Measurements from ENCODE around the gene SUB1.
"Not testable (repeated sequence)": the region's sequence is repeated elsewhere in the genome, so short reads cannot be mapped to it uniquely, and the experiment has no call there.

The SUB1 gene

GRCh38 chr5:32630867-32631491 lies 45.6 kb downstream of the SUB1 start:
- Histone ChIP-seq H3K4me3 (replicated peaks; ENCODE audit: insufficient read depth, low read length) (no peak overlapping the region), H3K27ac (replicated peaks) (no peak overlapping the region), H3K27me3 (ENCODE audit: insufficient read depth, poor library complexity, severe bottlenecking) (no peaks in the 10 kb centered on the region)
- no peak for DNase-seq (ENCODE audit: low read depth in 1 of 2, low spot score in 1 of 2)
- no peak for TF ChIP-seq CTCF (IDR thresholded peaks at IDR 0.05; ENCODE audit: insufficient read depth, low read length)
- TF ChIP-seq GABPA (IDR thresholded peaks at IDR 0.05; ENCODE audit: low read depth), result no peak

GRCh38 chr5:32633017-32633416 lies 47.7 kb downstream of the SUB1 start:
- H3K4me3 ChIP-seq (replicated peaks; ENCODE audit: insufficient read depth, low read length); H3K27ac ChIP-seq (replicated peaks); H3K27me3 ChIP-seq (ENCODE audit: insufficient read depth, poor library complexity, severe bottlenecking); DNase-seq (ENCODE audit: low read depth in 1 of 2, low spot score in 1 of 2): not testable (repeated sequence)

GRCh38 chr5:32638309-32638708 lies 53.0 kb downstream of the SUB1 start:
- no peaks in the 10 kb centered on the region for H3K27me3 ChIP-seq (ENCODE audit: insufficient read depth, poor library complexity, severe bottlenecking)
- H3K4me3 ChIP-seq (replicated peaks; ENCODE audit: insufficient read depth, low read length), result no peak overlapping the region
- TF ChIP-seq CTCF (IDR thresholded peaks at IDR 0.05; ENCODE audit: insufficient read depth, low read length), result no peak
- no peak for TF ChIP-seq POLR2AphosphoS5 (IDR thresholded peaks at IDR 0.05; ENCODE audit: low read depth)
- no peak for TF ChIP-seq GABPA (IDR thresholded peaks at IDR 0.05; ENCODE audit: low read depth)
- TF ChIP-seq REST (IDR thresholded peaks at IDR 0.05; ENCODE audit: insufficient replicate concordance, low read depth), result no peak
- TF ChIP-seq SPI1 (IDR thresholded peaks at IDR 0.05; ENCODE audit: borderline replicate concordance, low read depth), result no peak
- H3K27ac ChIP-seq (replicated peaks), result no peak overlapping the region
- DNase-seq (ENCODE audit: low read depth in 1 of 2, low spot score in 1 of 2), result no peak

GRCh38 chr5:32639943-32640342 lies 54.6 kb downstream of the SUB1 start:
- no peak for TF ChIP-seq SPI1 (IDR thresholded peaks at IDR 0.05; ENCODE audit: borderline replicate concordance, low read depth)
- TF ChIP-seq REST (IDR thresholded peaks at IDR 0.05; ENCODE audit: insufficient replicate concordance, low read depth), result no peak
- Histone ChIP-seq H3K27me3 (ENCODE audit: insufficient read depth, poor library complexity, severe bottlenecking) (no peaks in the 10 kb centered on the region), H3K27ac (replicated peaks) (no peak overlapping the region), H3K4me3 (replicated peaks; ENCODE audit: insufficient read depth, low read length) (no peak overlapping the region)
- DNase-seq (ENCODE audit: low read depth in 1 of 2, low spot score in 1 of 2), result no peak

GRCh38 chr5:32642276-32643002 lies 57.1 kb downstream of the SUB1 start:
- TF ChIP-seq REST (IDR thresholded peaks at IDR 0.05; ENCODE audit: insufficient replicate concordance, low read depth) (no peak), SPI1 (IDR thresholded peaks at IDR 0.05; ENCODE audit: borderline replicate concordance, low read depth) (no peak), GABPA (IDR thresholded peaks at IDR 0.05; ENCODE audit: low read depth) (no peak), POLR2AphosphoS5 (IDR thresholded peaks at IDR 0.05; ENCODE audit: low read depth) (no peak), CTCF (IDR thresholded peaks at IDR 0.05; ENCODE audit: insufficient read depth, low read length) (no peak)
- DNase-seq (ENCODE audit: low read depth in 1 of 2, low spot score in 1 of 2), result no peak
- no peak overlapping the region for H3K4me3 ChIP-seq (replicated peaks; ENCODE audit: insufficient read depth, low read length)
- no peaks in the 10 kb centered on the region for H3K27me3 ChIP-seq (ENCODE audit: insufficient read depth, poor library complexity, severe bottlenecking)
- no peak overlapping the region for H3K27ac ChIP-seq (replicated peaks)
